ENCODE data around the gene LIFR. TPM values are rescaled to one million over a fixed set of nuclear protein-coding genes. Genes with fewer than 3 reads are reported as not detected.

The LIFR gene
- total and polyA plus RNA-seq, 2 of the 4 experiments (the other 2 are of a cell fraction): 1.9 to 10.4 TPM

DNA sequence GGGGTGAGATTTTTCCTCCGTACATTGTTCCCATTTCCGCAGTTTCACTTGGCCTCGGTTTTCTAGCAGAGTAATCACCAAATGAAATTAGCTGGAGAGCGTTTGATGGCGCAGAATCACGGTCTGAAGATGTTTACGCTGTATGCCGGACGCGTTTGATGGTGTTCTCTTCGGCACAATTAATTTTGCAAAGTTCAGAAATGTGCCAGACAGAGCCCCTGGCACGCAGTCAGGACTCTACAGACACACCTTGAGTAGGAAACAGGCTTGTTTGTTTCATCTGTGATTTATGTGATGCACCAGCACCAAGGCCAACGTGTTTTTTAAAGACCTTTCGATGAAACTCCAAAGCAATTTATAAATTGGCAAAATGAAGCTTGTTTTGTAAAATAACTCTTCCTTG lies 863 bp upstream of the LIFR start:
- H2BK15ac ChIP-seq (ENCODE audit: low read depth, low read length): 0 out of 3 replicates have a peak overlapping the region, but pooled peaks have one; percentile 0
- peak overlapping the region; percentile 97 for H3K27ac ChIP-seq (ENCODE audit: insufficient read depth, low read length)
- no peak; the same call in 1 of the 2 replicates for ATAC-seq (ENCODE audit: low read depth)
- peaks cover 10 to 11% of the 10 kb centered on the region in 2 experiments; a peak in 3 of 4 replicates for H3K79me1 ChIP-seq (ENCODE audit: low read depth in 1 of 2, low read length in 2 of 2)
- H3K4ac ChIP-seq (ENCODE audit: low read depth, low read length): peak overlapping the region; percentile 80
- 0% methylated on average over 10 of the region's 14 CpGs; no CpG with 5 or more reads in 1 of the 2 experiments for WGBS, 2 experiments (ENCODE audit: extremely low coverage in 2 of 2, insufficient read length in 1 of 2)
- ChIA-PET POLR2A (ENCODE audit: unreplicated experiment) (no interaction called here), CTCF (interaction anchor here (0.5 to 1.0 kb wide), 2 partner anchors 22 to 251 kb away, joined by 4 read pairs; no protein-coding TSS in a partner anchor)
- H3K36me3 ChIP-seq (ENCODE audit: control insufficient read depth, insufficient read depth, low read length): no peaks in the 10 kb centered on the region
- peak overlapping the region; percentile 93 for H2AFZ ChIP-seq (replicated peaks; ENCODE audit: low read length, poor library complexity)
- no TSS peak for BruUV-seq (replicated peaks)
- H3K9me3 ChIP-seq (ENCODE audit: control insufficient read depth, insufficient read depth, low read length): no peaks in the 10 kb centered on the region
- H2BK20ac ChIP-seq (ENCODE audit: low read depth, low read length): peak overlapping the region; percentile 40; the same call in 1 of the 2 replicates
- peak overlapping the region; percentile 96 for H3K9ac ChIP-seq (ENCODE audit: low read depth, low read length)
- DNase-seq: no peak
- peak overlapping the region; percentile 47; the same call in 1 of the 2 replicates for H4K5ac ChIP-seq (ENCODE audit: low read depth, low read length)
- no peak overlapping the region for H2AK5ac ChIP-seq (ENCODE audit: low read depth, low read length)
- dilution Hi-C loops (cut with HindIII; ENCODE audit: low sequenced_read_pairs, unreplicated experiment): no loop called here
- H4K91ac ChIP-seq (ENCODE audit: insufficient read depth, low read depth, low read length): peak overlapping the region; percentile 83; the same call in 1 of the 2 replicates
- H3K18ac ChIP-seq (ENCODE audit: low read depth, low read length): peak overlapping the region; percentile 65
- H2BK120ac ChIP-seq (ENCODE audit: low read depth, low read length): peak overlapping the region; percentile 91
- intact Hi-C loops (cut with micrococcal nuclease): loop anchor here (5.0 to 10.0 kb wide), 3 partner anchors 105 to 367 kb away; no protein-coding TSS in a partner anchor
- H2AK9ac ChIP-seq (replicated peaks; ENCODE audit: low read depth, low read length, poor library complexity): no peak overlapping the region
- H3K4me1 ChIP-seq (ENCODE audit: control insufficient read depth, insufficient read depth, low read length): no peaks in the 10 kb centered on the region
- no peak for TF ChIP-seq BHLHE40 (IDR thresholded peaks at IDR 0.05; ENCODE audit: low read depth, low read length)
- TF ChIP-seq, protein P1, sequence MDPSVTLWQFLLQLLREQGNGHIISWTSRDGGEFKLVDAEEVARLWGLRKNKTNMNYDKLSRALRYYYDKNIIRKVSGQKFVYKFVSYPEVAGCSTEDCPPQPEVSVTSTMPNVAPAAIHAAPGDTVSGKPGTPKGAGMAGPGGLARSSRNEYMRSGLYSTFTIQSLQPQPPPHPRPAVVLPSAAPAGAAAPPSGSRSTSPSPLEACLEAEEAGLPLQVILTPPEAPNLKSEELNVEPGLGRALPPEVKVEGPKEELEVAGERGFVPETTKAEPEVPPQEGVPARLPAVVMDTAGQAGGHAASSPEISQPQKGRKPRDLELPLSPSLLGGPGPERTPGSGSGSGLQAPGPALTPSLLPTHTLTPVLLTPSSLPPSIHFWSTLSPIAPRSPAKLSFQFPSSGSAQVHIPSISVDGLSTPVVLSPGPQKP (IDR thresholded peaks at IDR 0.05; ENCODE audit: borderline replicate concordance, low read depth, low read length): no peak
- no peak for TF ChIP-seq POLR2A (IDR thresholded peaks at IDR 0.05; ENCODE audit: low read depth, low read length)
- TF ChIP-seq MXI1 (IDR thresholded peaks at IDR 0.05; ENCODE audit: borderline replicate concordance, low read depth, low read length): no peak
- TF ChIP-seq MAZ (IDR thresholded peaks at IDR 0.05; ENCODE audit: borderline replicate concordance, low read depth, low read length): no peak
- TF ChIP-seq RAD21 (IDR thresholded peaks at IDR 0.05; ENCODE audit: low read length): no peak
- TF ChIP-seq USF2 (IDR thresholded peaks at IDR 0.05; ENCODE audit: low read depth, low read length): no peak
- no peak for TF ChIP-seq SMC3 (IDR thresholded peaks at IDR 0.05; ENCODE audit: low read depth, low read length)
- TF ChIP-seq FOS (IDR thresholded peaks at IDR 0.05; ENCODE audit: low read depth, low read length): no peak
- no peak for TF ChIP-seq CEBPB (IDR thresholded peaks at IDR 0.05; ENCODE audit: low read depth, low read length)
- TF ChIP-seq, protein P2, sequence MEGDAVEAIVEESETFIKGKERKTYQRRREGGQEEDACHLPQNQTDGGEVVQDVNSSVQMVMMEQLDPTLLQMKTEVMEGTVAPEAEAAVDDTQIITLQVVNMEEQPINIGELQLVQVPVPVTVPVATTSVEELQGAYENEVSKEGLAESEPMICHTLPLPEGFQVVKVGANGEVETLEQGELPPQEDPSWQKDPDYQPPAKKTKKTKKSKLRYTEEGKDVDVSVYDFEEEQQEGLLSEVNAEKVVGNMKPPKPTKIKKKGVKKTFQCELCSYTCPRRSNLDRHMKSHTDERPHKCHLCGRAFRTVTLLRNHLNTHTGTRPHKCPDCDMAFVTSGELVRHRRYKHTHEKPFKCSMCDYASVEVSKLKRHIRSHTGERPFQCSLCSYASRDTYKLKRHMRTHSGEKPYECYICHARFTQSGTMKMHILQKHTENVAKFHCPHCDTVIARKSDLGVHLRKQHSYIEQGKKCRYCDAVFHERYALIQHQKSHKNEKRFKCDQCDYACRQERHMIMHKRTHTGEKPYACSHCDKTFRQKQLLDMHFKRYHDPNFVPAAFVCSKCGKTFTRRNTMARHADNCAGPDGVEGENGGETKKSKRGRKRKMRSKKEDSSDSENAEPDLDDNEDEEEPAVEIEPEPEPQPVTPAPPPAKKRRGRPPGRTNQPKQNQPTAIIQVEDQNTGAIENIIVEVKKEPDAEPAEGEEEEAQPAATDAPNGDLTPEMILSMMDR (conservative IDR thresholded peaks at IDR 0.05; ENCODE audit: low read depth, low read length): no peak
- no peak for TF ChIP-seq RCOR1 (IDR thresholded peaks at IDR 0.05; ENCODE audit: insufficient replicate concordance, low read length)
- no peak for TF ChIP-seq MAFK (IDR thresholded peaks at IDR 0.05; ENCODE audit: low read depth, low read length)
- TF ChIP-seq RFX5 (IDR thresholded peaks at IDR 0.05; ENCODE audit: low read depth, low read length): no peak
- TF ChIP-seq NFE2L2 (IDR thresholded peaks at IDR 0.05; ENCODE audit: low read depth, low read length): no peak
- no peaks in the 10 kb centered on the region for H3K9me1 ChIP-seq (ENCODE audit: insufficient read depth, low read length)
- H4K8ac ChIP-seq (ENCODE audit: low read depth in 2 of 2, low read length in 2 of 2): peak overlapping the region; percentile 70 to 86
- H2BK5ac ChIP-seq (ENCODE audit: low read depth, low read length, poor library complexity, severe bottlenecking): peak overlapping the region; percentile 80
- H4K20me1 ChIP-seq (ENCODE audit: insufficient read depth, low read length): no peaks in the 10 kb centered on the region; the same call in none of the 2 replicates
- H3K23ac ChIP-seq (ENCODE audit: low read depth, low read length): peak overlapping the region; percentile 87
- H3K27me3 ChIP-seq (ENCODE audit: control insufficient read depth, insufficient read depth, low read length): peaks cover 4% of the 10 kb centered on the region; the same call in 1 of the 2 replicates
- H3K4me3 ChIP-seq (ENCODE audit: insufficient read depth, low read depth, low read length): peak overlapping the region; percentile 63
- H3K56ac ChIP-seq (ENCODE audit: extremely low read depth, insufficient read depth, low read length): peak overlapping the region; percentile 87; the same call in 1 of the 2 replicates
- in situ Hi-C loops (cut with MboI; ENCODE audit: low sequenced_read_pairs): no loop called here
- H3K14ac ChIP-seq (replicated peaks; ENCODE audit: low read depth, low read length): peak overlapping the region; percentile 95
- H3K4me2 ChIP-seq (ENCODE audit: low read depth, low read length): peak overlapping the region; percentile 95
